Measurements from ENCODE around the gene PARP14. TPM values are rescaled to one million over a fixed set of nuclear protein-coding genes. Genes with fewer than 3 reads are reported as not detected.
"Not testable (repeated sequence)": the region's sequence is repeated elsewhere in the genome, so short reads cannot be mapped to it uniquely, and the experiment has no call there.

The PARP14 gene
- total RNA-seq, 3 donors from 2014 or later, result 22.8 to 48.9 (median 23.5) TPM

- no peak for ATAC-seq
- Mint-ChIP-seq H3K4me3 (no peak overlapping the region), H3K4me1 (ENCODE audit: low read depth) (no peaks in the 10 kb centered on the region), H3K9me3 (no peaks in the 10 kb centered on the region), H3K27me3 (ENCODE audit: low read depth) (no peaks in the 10 kb centered on the region), H3K36me3 (ENCODE audit: insufficient read depth) (peaks cover 36% of the 10 kb centered on the region)
- no peak for DNase-seq
Measured at GRCh38 chr3:122727294-122727693, 46.7 kb downstream of the PARP14 start.

- no peaks in the 10 kb centered on the region for H3K9me3 Mint-ChIP-seq
- DNase-seq (no peak), ATAC-seq (no peak)
- peaks cover 37% of the 10 kb centered on the region for H3K36me3 Mint-ChIP-seq (ENCODE audit: insufficient read depth)
- H3K4me1 Mint-ChIP-seq (ENCODE audit: low read depth), result no peaks in the 10 kb centered on the region
- no peaks in the 10 kb centered on the region for H3K27me3 Mint-ChIP-seq (ENCODE audit: low read depth)
- H3K4me3 Mint-ChIP-seq, result no peak overlapping the region
Measured at GRCh38 chr3:122727766-122728165, 47.1 kb downstream of the PARP14 start.

GRCh38 chr3:122728186-122728585 lies 47.5 kb downstream of the PARP14 start:
- Mint-ChIP-seq H3K4me3 (no peak overlapping the region), H3K36me3 (ENCODE audit: insufficient read depth) (peaks cover 37% of the 10 kb centered on the region), H3K4me1 (ENCODE audit: low read depth) (no peaks in the 10 kb centered on the region), H3K9me3 (no peaks in the 10 kb centered on the region), H3K27me3 (ENCODE audit: low read depth) (no peaks in the 10 kb centered on the region)
- ATAC-seq (no peak), DNase-seq (no peak)

GRCh38 chr3:122728756-122729514 lies 48.3 kb downstream of the PARP14 start:
- H3K4me1 Mint-ChIP-seq (ENCODE audit: low read depth), result no peaks in the 10 kb centered on the region
- H3K27me3 Mint-ChIP-seq (ENCODE audit: low read depth), result no peaks in the 10 kb centered on the region
- peaks cover 36% of the 10 kb centered on the region for H3K36me3 Mint-ChIP-seq (ENCODE audit: insufficient read depth)
- ATAC-seq, result no peak
- no peak overlapping the region for H3K4me3 Mint-ChIP-seq
- H3K9me3 Mint-ChIP-seq, result no peaks in the 10 kb centered on the region
- no peak for DNase-seq

GRCh38 chr3:122730240-122730639 lies 49.6 kb downstream of the PARP14 start:
- H3K9me3 Mint-ChIP-seq, result no peaks in the 10 kb centered on the region
- H3K4me1 Mint-ChIP-seq (ENCODE audit: low read depth), result no peaks in the 10 kb centered on the region
- no peak overlapping the region for H3K4me3 Mint-ChIP-seq
- ATAC-seq, result no peak
- peaks cover 35% of the 10 kb centered on the region for H3K36me3 Mint-ChIP-seq (ENCODE audit: insufficient read depth)
- no peaks in the 10 kb centered on the region for H3K27me3 Mint-ChIP-seq (ENCODE audit: low read depth)
- DNase-seq, result no peak

- H3K4me3 Mint-ChIP-seq; H3K27me3 Mint-ChIP-seq (ENCODE audit: low read depth); DNase-seq; H3K9me3 Mint-ChIP-seq; H3K4me1 Mint-ChIP-seq (ENCODE audit: low read depth); ATAC-seq: not testable (repeated sequence)
- H3K36me3 Mint-ChIP-seq (ENCODE audit: insufficient read depth), result peaks cover 24% of the 10 kb centered on the region
Measured at GRCh38 chr3:122732682-122733525, 52.3 kb downstream of the PARP14 start.

GRCh38 chr3:122739172-122739571 lies 58.5 kb downstream of the PARP14 start:
- Mint-ChIP-seq H3K4me1 (ENCODE audit: low read depth) (no peaks in the 10 kb centered on the region), H3K27me3 (ENCODE audit: low read depth) (no peaks in the 10 kb centered on the region), H3K4me3 (no peak overlapping the region), H3K36me3 (ENCODE audit: insufficient read depth) (peaks cover 37% of the 10 kb centered on the region), H3K9me3 (no peaks in the 10 kb centered on the region)
- ATAC-seq (no peak), DNase-seq (no peak)

GRCh38 chr3:122742234-122742633 lies 61.6 kb downstream of the PARP14 start:
- Mint-ChIP-seq H3K4me3 (no peak overlapping the region), H3K36me3 (ENCODE audit: insufficient read depth) (peaks cover 50% of the 10 kb centered on the region), H3K4me1 (ENCODE audit: low read depth) (no peaks in the 10 kb centered on the region), H3K9me3 (no peaks in the 10 kb centered on the region), H3K27me3 (ENCODE audit: low read depth) (no peaks in the 10 kb centered on the region)
- DNase-seq (no peak), ATAC-seq (no peak)

GRCh38 chr3:122743581-122744120 lies 63.0 kb downstream of the PARP14 start:
- H3K36me3 Mint-ChIP-seq (ENCODE audit: insufficient read depth), result peaks cover 55% of the 10 kb centered on the region
- H3K4me3 Mint-ChIP-seq, result no peak overlapping the region
- no peaks in the 10 kb centered on the region for H3K4me1 Mint-ChIP-seq (ENCODE audit: low read depth)
- no peaks in the 10 kb centered on the region for H3K27me3 Mint-ChIP-seq (ENCODE audit: low read depth)
- DNase-seq, result no peak
- H3K9me3 Mint-ChIP-seq, result no peaks in the 10 kb centered on the region
- ATAC-seq, result no peak

GRCh38 chr3:122745369-122746021 lies 64.9 kb downstream of the PARP14 start:
- DNase-seq (no peak), ATAC-seq (no peak)
- no peaks in the 10 kb centered on the region for H3K27me3 Mint-ChIP-seq (ENCODE audit: low read depth)
- H3K9me3 Mint-ChIP-seq, result no peaks in the 10 kb centered on the region
- H3K4me1 Mint-ChIP-seq (ENCODE audit: low read depth), result no peaks in the 10 kb centered on the region
- peaks cover 44% of the 10 kb centered on the region for H3K36me3 Mint-ChIP-seq (ENCODE audit: insufficient read depth)
- no peak overlapping the region for H3K4me3 Mint-ChIP-seq

- H3K4me3 Mint-ChIP-seq; ATAC-seq; H3K4me1 Mint-ChIP-seq (ENCODE audit: low read depth); H3K27me3 Mint-ChIP-seq (ENCODE audit: low read depth); DNase-seq; H3K9me3 Mint-ChIP-seq: not testable (repeated sequence)
- peaks cover 42% of the 10 kb centered on the region for H3K36me3 Mint-ChIP-seq (ENCODE audit: insufficient read depth)
Measured at GRCh38 chr3:122747295-122747694, 66.7 kb downstream of the PARP14 start.

GRCh38 chr3:122748347-122748746 lies 67.7 kb downstream of the PARP14 start:
- no peak overlapping the region for H3K4me3 Mint-ChIP-seq
- H3K27me3 Mint-ChIP-seq (ENCODE audit: low read depth), result no peaks in the 10 kb centered on the region
- peaks cover 39% of the 10 kb centered on the region for H3K36me3 Mint-ChIP-seq (ENCODE audit: insufficient read depth)
- no peaks in the 10 kb centered on the region for H3K4me1 Mint-ChIP-seq (ENCODE audit: low read depth)
- H3K9me3 Mint-ChIP-seq, result no peaks in the 10 kb centered on the region
- DNase-seq (no peak), ATAC-seq (no peak)

GRCh38 chr3:122754929-122755328 lies 74.3 kb downstream of the PARP14 start:
- Mint-ChIP-seq H3K36me3 (ENCODE audit: insufficient read depth) (peaks cover 34% of the 10 kb centered on the region), H3K9me3 (no peaks in the 10 kb centered on the region), H3K4me3 (no peak overlapping the region), H3K27me3 (ENCODE audit: low read depth) (no peaks in the 10 kb centered on the region), H3K4me1 (ENCODE audit: low read depth) (no peaks in the 10 kb centered on the region)
- ATAC-seq (peak; percentile 71 to 74), DNase-seq (no peak)

GRCh38 chr3:122755491-122755890 lies 74.9 kb downstream of the PARP14 start:
- Mint-ChIP-seq H3K4me1 (ENCODE audit: low read depth) (no peaks in the 10 kb centered on the region), H3K9me3 (no peaks in the 10 kb centered on the region), H3K27me3 (ENCODE audit: low read depth) (no peaks in the 10 kb centered on the region), H3K4me3 (no peak overlapping the region), H3K36me3 (ENCODE audit: insufficient read depth) (peaks cover 33% of the 10 kb centered on the region)
- DNase-seq (no peak), ATAC-seq (no peak)
